ENCODE results near the gene SLITRK5. TPM values are rescaled to one million over a fixed set of nuclear protein-coding genes. Genes with fewer than 3 reads are reported as not detected.

The SLITRK5 gene
- total and polyA plus RNA-seq, 4 donors, result under 0.01 TPM; not detected in 1

DNA sequence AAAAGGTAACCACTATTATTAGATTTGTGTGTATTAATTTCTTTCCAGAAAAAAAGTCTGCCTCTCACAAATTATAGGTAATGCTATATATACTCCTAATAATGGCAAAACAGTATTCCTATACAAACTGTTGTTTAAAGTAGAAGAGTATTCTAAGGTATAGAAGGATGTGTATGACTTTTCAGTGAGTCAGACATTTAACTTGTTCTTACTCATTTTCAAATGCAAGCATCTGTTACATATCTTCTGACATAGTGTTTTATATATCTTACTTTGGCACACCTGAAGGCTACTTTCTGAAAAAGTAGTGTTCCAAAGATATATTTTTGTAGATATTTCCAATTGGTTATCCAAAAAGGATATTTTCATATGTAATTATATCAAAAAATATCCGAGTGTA, 3.5 kb upstream of the SLITRK5 start:
- Histone ChIP-seq H3K27ac (ENCODE audit: low read depth in 1 of 2, low read length in 2 of 2) (no peak overlapping the region), H3K9me3 (ENCODE audit: control insufficient read depth in 4 of 4, low read length in 3 of 4) (no peaks in the 10 kb centered on the region), H3K36me3 (ENCODE audit: control insufficient read depth in 4 of 4, insufficient read depth in 3 of 4, low read depth in 1 of 4, low read length in 3 of 4) (no peaks in the 10 kb centered on the region), H3K9ac (ENCODE audit: low read depth in 1 of 2, low read length in 2 of 2) (no peak overlapping the region), H3K4me1 (ENCODE audit: control insufficient read depth in 4 of 4, insufficient read depth in 4 of 4, low read length in 3 of 4) (peaks cover 10 to 19% (median 15%) of the 10 kb centered on the region in 4 donors), H3K27me3 (ENCODE audit: control insufficient read depth in 4 of 4, insufficient read depth in 4 of 4, low read length in 3 of 4) (peaks cover 0 to 3% (median 1%) of the 10 kb centered on the region in 4 donors), H3K4me3 (ENCODE audit: low read depth in 1 of 3, low read length in 3 of 3) (no peak overlapping the region)
- no peak for TF ChIP-seq TAF1 (conservative IDR thresholded peaks at IDR 0.05)
- TF ChIP-seq YY1 (IDR thresholded peaks at IDR 0.05), result no peak
- no peak for DNase-seq (ENCODE audit: low spot score)
- 41% methylated on average over 1 of the region's 1 CpG for WGBS

DNA sequence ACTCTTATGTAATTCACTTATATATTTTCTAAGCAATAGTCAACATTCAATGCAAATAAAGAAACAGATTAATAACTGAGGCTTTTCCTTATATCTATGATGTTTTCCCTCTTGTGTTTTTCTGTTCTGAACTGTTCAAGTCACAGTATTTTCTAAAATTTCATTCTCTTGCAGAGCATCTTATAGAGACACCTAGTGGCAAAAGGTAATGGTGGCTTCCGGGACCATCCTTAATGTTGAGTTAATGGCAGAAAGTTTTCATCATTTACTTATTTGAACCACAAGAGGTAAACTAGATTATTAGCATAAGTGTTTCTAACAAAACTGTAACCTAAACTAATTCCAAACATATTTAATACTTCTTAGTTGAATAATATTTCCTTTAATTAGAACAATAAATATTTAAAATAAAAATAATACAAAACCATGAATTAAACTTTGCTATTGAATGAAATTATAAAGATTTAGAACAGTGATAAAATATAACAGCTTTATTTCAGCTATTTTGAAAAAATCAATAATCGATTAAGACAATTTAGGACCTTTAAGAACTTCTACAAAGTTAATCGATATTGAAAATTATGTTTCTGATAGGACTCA, 1.7 kb upstream of the SLITRK5 start:
- H3K9me3 ChIP-seq (ENCODE audit: control insufficient read depth in 4 of 4, low read length in 3 of 4), result no peaks in the 10 kb centered on the region
- TF ChIP-seq, protein P1, sequence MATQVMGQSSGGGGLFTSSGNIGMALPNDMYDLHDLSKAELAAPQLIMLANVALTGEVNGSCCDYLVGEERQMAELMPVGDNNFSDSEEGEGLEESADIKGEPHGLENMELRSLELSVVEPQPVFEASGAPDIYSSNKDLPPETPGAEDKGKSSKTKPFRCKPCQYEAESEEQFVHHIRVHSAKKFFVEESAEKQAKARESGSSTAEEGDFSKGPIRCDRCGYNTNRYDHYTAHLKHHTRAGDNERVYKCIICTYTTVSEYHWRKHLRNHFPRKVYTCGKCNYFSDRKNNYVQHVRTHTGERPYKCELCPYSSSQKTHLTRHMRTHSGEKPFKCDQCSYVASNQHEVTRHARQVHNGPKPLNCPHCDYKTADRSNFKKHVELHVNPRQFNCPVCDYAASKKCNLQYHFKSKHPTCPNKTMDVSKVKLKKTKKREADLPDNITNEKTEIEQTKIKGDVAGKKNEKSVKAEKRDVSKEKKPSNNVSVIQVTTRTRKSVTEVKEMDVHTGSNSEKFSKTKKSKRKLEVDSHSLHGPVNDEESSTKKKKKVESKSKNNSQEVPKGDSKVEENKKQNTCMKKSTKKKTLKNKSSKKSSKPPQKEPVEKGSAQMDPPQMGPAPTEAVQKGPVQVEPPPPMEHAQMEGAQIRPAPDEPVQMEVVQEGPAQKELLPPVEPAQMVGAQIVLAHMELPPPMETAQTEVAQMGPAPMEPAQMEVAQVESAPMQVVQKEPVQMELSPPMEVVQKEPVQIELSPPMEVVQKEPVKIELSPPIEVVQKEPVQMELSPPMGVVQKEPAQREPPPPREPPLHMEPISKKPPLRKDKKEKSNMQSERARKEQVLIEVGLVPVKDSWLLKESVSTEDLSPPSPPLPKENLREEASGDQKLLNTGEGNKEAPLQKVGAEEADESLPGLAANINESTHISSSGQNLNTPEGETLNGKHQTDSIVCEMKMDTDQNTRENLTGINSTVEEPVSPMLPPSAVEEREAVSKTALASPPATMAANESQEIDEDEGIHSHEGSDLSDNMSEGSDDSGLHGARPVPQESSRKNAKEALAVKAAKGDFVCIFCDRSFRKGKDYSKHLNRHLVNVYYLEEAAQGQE (IDR thresholded peaks at IDR 0.05), result no peak
- TF ChIP-seq, protein P2, sequence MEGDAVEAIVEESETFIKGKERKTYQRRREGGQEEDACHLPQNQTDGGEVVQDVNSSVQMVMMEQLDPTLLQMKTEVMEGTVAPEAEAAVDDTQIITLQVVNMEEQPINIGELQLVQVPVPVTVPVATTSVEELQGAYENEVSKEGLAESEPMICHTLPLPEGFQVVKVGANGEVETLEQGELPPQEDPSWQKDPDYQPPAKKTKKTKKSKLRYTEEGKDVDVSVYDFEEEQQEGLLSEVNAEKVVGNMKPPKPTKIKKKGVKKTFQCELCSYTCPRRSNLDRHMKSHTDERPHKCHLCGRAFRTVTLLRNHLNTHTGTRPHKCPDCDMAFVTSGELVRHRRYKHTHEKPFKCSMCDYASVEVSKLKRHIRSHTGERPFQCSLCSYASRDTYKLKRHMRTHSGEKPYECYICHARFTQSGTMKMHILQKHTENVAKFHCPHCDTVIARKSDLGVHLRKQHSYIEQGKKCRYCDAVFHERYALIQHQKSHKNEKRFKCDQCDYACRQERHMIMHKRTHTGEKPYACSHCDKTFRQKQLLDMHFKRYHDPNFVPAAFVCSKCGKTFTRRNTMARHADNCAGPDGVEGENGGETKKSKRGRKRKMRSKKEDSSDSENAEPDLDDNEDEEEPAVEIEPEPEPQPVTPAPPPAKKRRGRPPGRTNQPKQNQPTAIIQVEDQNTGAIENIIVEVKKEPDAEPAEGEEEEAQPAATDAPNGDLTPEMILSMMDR (IDR thresholded peaks at IDR 0.05; ENCODE audit: low read depth, low read length, missing input control), result peak; percentile 44
- peak; percentile 57 to 58 for TF ChIP-seq RAD21 (IDR thresholded peaks at IDR 0.05)
- 35% methylated on average over 3 of the region's 3 CpGs for WGBS
- no peak for DNase-seq (ENCODE audit: low spot score)
- H3K9ac ChIP-seq (ENCODE audit: low read depth in 1 of 2, low read length in 2 of 2), result no peak overlapping the region
- no peaks in the 10 kb centered on the region for H3K36me3 ChIP-seq (ENCODE audit: control insufficient read depth in 4 of 4, insufficient read depth in 3 of 4, low read depth in 1 of 4, low read length in 3 of 4)
- H3K4me3 ChIP-seq (ENCODE audit: low read depth in 1 of 3, low read length in 3 of 3), result no peak overlapping the region
- H3K4me1 ChIP-seq (ENCODE audit: control insufficient read depth in 4 of 4, insufficient read depth in 4 of 4, low read length in 3 of 4), result peaks cover 12 to 30% (median 20%) of the 10 kb centered on the region in 4 donors
- no peak overlapping the region for H3K27ac ChIP-seq (ENCODE audit: low read depth in 1 of 2, low read length in 2 of 2)
- H3K27me3 ChIP-seq (ENCODE audit: control insufficient read depth in 4 of 4, insufficient read depth in 4 of 4, low read length in 3 of 4), result peaks cover 1 to 11% (median 7%) of the 10 kb centered on the region in 4 donors

DNA sequence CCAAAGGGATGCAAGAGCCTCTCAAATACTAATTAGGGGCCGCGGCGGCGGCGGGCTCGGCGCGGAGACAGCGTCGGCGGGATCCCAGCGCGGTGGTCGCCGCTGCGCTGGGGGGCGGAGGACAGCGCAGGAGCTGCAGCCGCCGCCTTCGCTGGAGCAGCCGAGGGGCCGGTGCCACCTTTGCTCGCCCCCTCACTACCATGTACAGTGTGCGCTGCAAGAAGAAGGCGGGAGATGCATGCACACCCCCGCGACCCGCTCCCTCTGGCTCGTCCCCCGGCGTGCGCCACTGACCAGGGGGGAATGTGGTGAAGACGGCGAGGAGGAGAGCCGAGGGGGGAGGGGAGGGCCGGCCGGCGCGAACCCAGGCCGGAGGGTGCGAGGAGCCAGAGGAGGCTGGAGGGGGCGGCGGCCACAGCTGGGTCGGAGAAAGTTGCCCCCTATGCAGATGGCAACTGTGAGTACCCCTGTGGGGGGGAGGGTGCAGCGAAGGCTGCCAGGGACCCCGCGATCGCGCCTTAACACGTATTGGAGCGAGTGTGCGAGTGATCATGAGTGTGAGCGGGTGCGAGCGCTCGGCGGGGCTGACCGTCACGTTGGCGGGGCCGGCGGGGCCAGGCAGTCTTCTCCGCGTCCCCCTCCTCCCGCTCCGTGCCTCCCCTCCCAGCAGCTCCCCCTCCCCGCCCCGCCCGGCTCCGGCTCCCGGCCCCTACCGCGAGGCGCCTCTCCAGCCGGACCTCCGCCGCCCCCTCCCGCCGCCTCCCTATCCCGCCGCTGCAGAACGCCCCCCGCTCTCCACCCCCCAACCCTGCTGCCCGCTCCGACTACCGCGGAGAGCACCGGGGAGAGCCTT, 808 bp downstream of the SLITRK5 start:
- Histone ChIP-seq H3K4me1 (ENCODE audit: control insufficient read depth in 4 of 4, insufficient read depth in 4 of 4, low read length in 3 of 4) (peaks cover 12 to 33% (median 21%) of the 10 kb centered on the region in 4 donors), H3K27ac (ENCODE audit: low read depth in 1 of 2, low read length in 2 of 2) (no peak overlapping the region), H3K36me3 (ENCODE audit: control insufficient read depth in 4 of 4, insufficient read depth in 3 of 4, low read depth in 1 of 4, low read length in 3 of 4) (no peaks in the 10 kb centered on the region), H3K9ac (ENCODE audit: low read depth in 1 of 2, low read length in 2 of 2) (no peak overlapping the region), H3K9me3 (ENCODE audit: control insufficient read depth in 4 of 4, low read length in 3 of 4) (peaks cover 0 to 12% (median 0%) of the 10 kb centered on the region in 4 donors), H3K27me3 (ENCODE audit: control insufficient read depth in 4 of 4, insufficient read depth in 4 of 4, low read length in 3 of 4) (peaks cover 2 to 31% (median 9%) of the 10 kb centered on the region in 4 donors), H3K4me3 (ENCODE audit: low read depth in 1 of 3, low read length in 3 of 3) (peak overlapping the region; percentile 13 to 57 (median 41))
- no peak for DNase-seq (ENCODE audit: low spot score)
- 3% methylated on average over 89 of the region's 89 CpGs for WGBS
- TF ChIP-seq RXRA (IDR thresholded peaks at IDR 0.05) (no peak), RAD21 (IDR thresholded peaks at IDR 0.05) (no peak), HNF4A (conservative IDR thresholded peaks at IDR 0.05) (no peak), YY1 (IDR thresholded peaks at IDR 0.05) (no peak), JUND (IDR thresholded peaks at IDR 0.05) (no peak)
- TF ChIP-seq, protein P3, sequence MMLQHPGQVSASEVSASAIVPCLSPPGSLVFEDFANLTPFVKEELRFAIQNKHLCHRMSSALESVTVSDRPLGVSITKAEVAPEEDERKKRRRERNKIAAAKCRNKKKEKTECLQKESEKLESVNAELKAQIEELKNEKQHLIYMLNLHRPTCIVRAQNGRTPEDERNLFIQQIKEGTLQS (IDR thresholded peaks at IDR 0.05), result no peak
- TF ChIP-seq, protein P4, sequence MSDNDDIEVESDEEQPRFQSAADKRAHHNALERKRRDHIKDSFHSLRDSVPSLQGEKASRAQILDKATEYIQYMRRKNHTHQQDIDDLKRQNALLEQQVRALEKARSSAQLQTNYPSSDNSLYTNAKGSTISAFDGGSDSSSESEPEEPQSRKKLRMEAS (IDR thresholded peaks at IDR 0.05), result no peak
- TF ChIP-seq, protein P2 (IDR thresholded peaks at IDR 0.05; ENCODE audit: low read depth, low read length, missing input control), result no peak
- TF ChIP-seq, protein P1 (IDR thresholded peaks at IDR 0.05), result no peak

Data from liver (tissue), 9 donors.